Gastrocnemius medialis (tissue), 4 donors: ENCODE data around the gene CREBBP. TPM values are rescaled to one million over a fixed set of nuclear protein-coding genes. Genes with fewer than 3 reads are reported as not detected.

Source experiments
- ATAC-seq, 2 donors: fragments of 150-250 bp; one replicate each; pipeline ENCODE4 v1.9.1; 2016
- DNase-seq, 2 donors: peaks; one replicate each; pipeline ENCODE4 v3.0.0-alpha.2; 2019
- H3K27ac ChIP-seq, 4 donors: fragments of 200-600 bp; sonication (generic); 1 replicate in 1 of 4; 2 replicates in 3 of 4; pipeline ENCODE4 v1.5.1; 2016 to 2018; ENCODE audit warnings: mild to moderate bottlenecking in 2 of 4, moderate library complexity in 1 of 4
- H3K27me3 ChIP-seq, 3 donors: fragments of 200-600 bp; sonication (generic) in 2 of 3; 1 replicate in 1 of 3; 2 replicates in 2 of 3; pipeline versions ENCODE4 v1.5.1 to v1.6.0; 2016 to 2019; ENCODE audit warnings: mild to moderate bottlenecking in 1 of 3, moderate library complexity in 1 of 3
- H3K36me3 ChIP-seq, 2 donors: fragments of 200-600 bp; sonication (generic) in 1 of 2; one replicate each; pipeline ENCODE4 v1.5.1; 2017 to 2018
- H3K4me1 ChIP-seq, 2 donors: fragments of 200-600 bp; sonication (generic) in 1 of 2; one replicate each; pipeline ENCODE4 v1.5.1; 2016 to 2017; ENCODE audit warnings: mild to moderate bottlenecking in 2 of 2
- H3K4me3 ChIP-seq, 4 donors: fragments of 200-600 bp; sonication (generic) in 3 of 4; 1 replicate in 1 of 4; 2 replicates in 3 of 4; pipeline ENCODE4 v1.5.1; 2016 to 2019; ENCODE audit warnings: mild to moderate bottlenecking in 2 of 4
- H3K9me3 ChIP-seq, 3 donors: fragments of 200-600 bp; sonication (generic) in 2 of 3; 1 replicate in 1 of 3; 2 replicates in 2 of 3; pipeline ENCODE4 v1.5.1; 2016 to 2019
- CTCF ChIP-seq, 5 experiments: fragments of 450-650 bp in 3 of 5; fragments of 200-600 bp in 2 of 5; sonication (generic) in 2 of 5; IDR thresholded peaks in 4 of 5; conservative IDR thresholded peaks in 1 of 5; 1 replicate in 4 of 5; 2 replicates in 1 of 5; pipeline ENCODE4 v1.5.1; 2016 to 2019; ENCODE audit warnings: antibody characterized with exemption in 5 of 5, mild to moderate bottlenecking in 3 of 5, moderate library complexity in 3 of 5
- POLR2A ChIP-seq, 2 donors: fragments of 450-650 bp; IDR thresholded peaks; one replicate each; pipeline ENCODE4 v1.6.1; 2017; ENCODE audit warnings: antibody characterized with exemption in 2 of 2, mild to moderate bottlenecking in 2 of 2, moderate library complexity in 2 of 2
- in situ Hi-C, 4 donors: fragments of 200-750 bp; cut with MboI; loops; one replicate each; pipeline versions ENCODE4 v1.15.0 to v1.8.0; 2017; ENCODE audit warnings: low sequenced_read_pairs in 4 of 4
- intact Hi-C: fragments of 100-400 bp; cut with DNase I; formaldehyde crosslinking; loops from one replicate; pipeline ENCODE4 v1.15.1; 2023; ENCODE audit warnings: low total_unique reads
- total RNA-seq, 4 donors: library from RNA; depleted of rRNA; stranded (reverse); fragments of >200 nt; gene quantifications; one replicate each; pipeline versions ENCODE4 v1.1.0 to v1.2.3, GENCODE V29; 2016

Gene CREBBP
- total RNA-seq, 4 donors from 2014 or later: 39.8 to 61.3 (median 53.5) TPM

- ATAC-seq: no peak
- no peaks in the 10 kb centered on the region for H3K4me1 ChIP-seq
- peaks cover 0 to 91% of the 10 kb centered on the region in 2 donors for H3K36me3 ChIP-seq
- H3K27ac ChIP-seq: no peak overlapping the region
- TF ChIP-seq CTCF (IDR thresholded peaks at IDR 0.05 in 4 of 5, conservative IDR thresholded peaks at IDR 0.05 in 1 of 5): no peak
- no peak for TF ChIP-seq POLR2A (IDR thresholded peaks at IDR 0.05)
- H3K4me3 ChIP-seq: no peak overlapping the region
- no peaks in the 10 kb centered on the region for H3K27me3 ChIP-seq
- DNase-seq: no peak
- in situ Hi-C loops (no loop called here), intact Hi-C loops (no loop called here)
- no peaks in the 10 kb centered on the region for H3K9me3 ChIP-seq
Measured at GRCh38 chr16:3735541-3735940, 145.0 kb downstream of the CREBBP start.

DNA sequence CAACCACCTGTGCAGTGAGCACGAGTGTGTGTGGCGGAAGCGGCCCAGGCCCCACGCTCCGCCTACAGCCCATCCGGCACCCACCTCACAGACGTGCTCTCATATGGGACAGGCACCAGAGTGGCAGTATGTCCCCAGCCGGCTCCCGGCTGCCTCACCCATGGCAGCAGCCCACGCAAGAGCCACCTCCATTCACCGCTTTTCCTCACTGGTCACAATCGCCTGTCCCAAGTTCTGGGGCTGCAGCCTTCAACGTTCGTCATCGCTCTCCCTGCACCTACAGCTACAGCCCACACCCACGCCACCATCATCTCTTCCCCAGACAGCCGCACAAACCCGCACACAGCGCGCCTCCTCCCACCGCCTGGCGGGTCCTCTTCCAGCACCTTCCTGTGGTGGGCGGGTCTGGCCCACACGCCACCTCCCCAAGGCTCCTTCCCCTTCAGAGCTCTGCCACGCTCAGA lies 145.7 kb downstream of the CREBBP start:
- Histone ChIP-seq H3K4me1 (no peaks in the 10 kb centered on the region), H3K27ac (no peak overlapping the region), H3K4me3 (no peak overlapping the region), H3K9me3 (no peaks in the 10 kb centered on the region), H3K36me3 (peaks cover 0 to 91% of the 10 kb centered on the region in 2 donors), H3K27me3 (no peaks in the 10 kb centered on the region)
- ATAC-seq (no peak), DNase-seq (no peak)
- in situ Hi-C loops (no loop called here), intact Hi-C loops (no loop called here)
- TF ChIP-seq POLR2A (IDR thresholded peaks at IDR 0.05) (no peak), CTCF (IDR thresholded peaks at IDR 0.05 in 4 of 5, conservative IDR thresholded peaks at IDR 0.05 in 1 of 5) (no peak)

GRCh38 chr16:3734084-3734757 lies 146.3 kb downstream of the CREBBP start:
- Histone ChIP-seq H3K4me3 (no peak overlapping the region), H3K27me3 (no peaks in the 10 kb centered on the region), H3K9me3 (no peaks in the 10 kb centered on the region), H3K36me3 (peaks cover 0 to 91% of the 10 kb centered on the region in 2 donors), H3K4me1 (no peaks in the 10 kb centered on the region), H3K27ac (no peak overlapping the region)
- in situ Hi-C loops: no loop called here
- TF ChIP-seq POLR2A (IDR thresholded peaks at IDR 0.05): no peak
- no peak for TF ChIP-seq CTCF (IDR thresholded peaks at IDR 0.05 in 4 of 5, conservative IDR thresholded peaks at IDR 0.05 in 1 of 5)
- intact Hi-C loops: no loop called here
- DNase-seq (no peak), ATAC-seq (no peak)

DNA sequence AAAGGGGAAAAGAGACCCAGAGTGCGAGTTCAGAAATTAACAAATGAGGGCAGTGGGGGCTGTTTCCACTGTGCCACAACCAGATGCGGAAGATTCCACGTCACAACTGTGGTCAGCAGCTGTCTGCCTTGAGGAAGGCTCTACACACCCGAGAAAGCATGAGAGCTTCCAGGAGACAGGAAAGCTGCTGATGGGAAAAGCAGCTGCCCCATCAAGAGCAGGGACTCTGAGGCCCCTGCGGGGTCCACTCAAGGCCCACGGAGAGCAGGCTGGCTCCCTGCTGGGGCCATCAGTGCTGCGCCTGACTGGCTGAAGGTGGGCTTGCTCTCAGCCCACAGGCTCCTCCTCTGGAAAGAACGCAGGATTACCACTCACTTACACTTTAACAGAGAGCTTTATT lies 148.3 kb downstream of the CREBBP start:
- Histone ChIP-seq H3K4me3 (no peak overlapping the region), H3K27ac (no peak overlapping the region), H3K36me3 (peaks cover 0 to 89% of the 10 kb centered on the region in 2 donors), H3K9me3 (no peaks in the 10 kb centered on the region), H3K4me1 (no peaks in the 10 kb centered on the region), H3K27me3 (no peaks in the 10 kb centered on the region)
- in situ Hi-C loops (no loop called here), intact Hi-C loops (no loop called here)
- TF ChIP-seq CTCF (IDR thresholded peaks at IDR 0.05 in 4 of 5, conservative IDR thresholded peaks at IDR 0.05 in 1 of 5) (no peak), POLR2A (IDR thresholded peaks at IDR 0.05) (no peak)
- ATAC-seq (no peak), DNase-seq (no peak)
